Omental fat pad (tissue), 4 donors: ENCODE data around the gene C15orf61. TPM values are rescaled to one million over a fixed set of nuclear protein-coding genes. Genes with fewer than 3 reads are reported as not detected.
A peak's percentile ranks its signal among the peaks of the same experiment; 100 is the strongest.

Experiments
- ATAC-seq: fragments of 150-250 bp; one replicate; pipeline ENCODE4 v1.9.1; 2016; ENCODE audit warnings: mild to moderate bottlenecking, moderate library complexity; ENCODE audit not compliant: low FRiP score
- DNase-seq: peaks from one replicate; pipeline ENCODE4 v3.0.0-alpha.2; 2019; ENCODE audit warnings: low spot score
- total RNA-seq, 4 donors: library from RNA; depleted of rRNA; stranded (reverse); fragments of >200 nt; gene quantifications; one replicate each; pipeline ENCODE4 v1.1.0, GENCODE V29; 2016
- TF ChIP-seq, protein P1 (sequence below), 3 donors: fragments of 450-650 bp; IDR thresholded peaks; one replicate each; pipeline ENCODE4 v1.5.1; 2016 to 2017; ENCODE audit warnings: antibody characterized with exemption in 3 of 3, mild to moderate bottlenecking in 3 of 3, moderate library complexity in 2 of 3

The C15orf61 gene
- total RNA-seq: 10 to 100 TPM in 1 of 4 donors, 1 to 10 TPM in 3; 3.8 to 12.1 (median 6.3) TPM

GRCh38 chr15:67521029-67521782 lies at the start of gene C15orf61:
TSS of gene C15orf61 (plus strand) at chr15:67521131. CDS start at chr15:67521249, 118 bp downstream.
- ATAC-seq: peak; percentile 93
- peak; percentile 40 for DNase-seq
- TF ChIP-seq, protein P1, sequence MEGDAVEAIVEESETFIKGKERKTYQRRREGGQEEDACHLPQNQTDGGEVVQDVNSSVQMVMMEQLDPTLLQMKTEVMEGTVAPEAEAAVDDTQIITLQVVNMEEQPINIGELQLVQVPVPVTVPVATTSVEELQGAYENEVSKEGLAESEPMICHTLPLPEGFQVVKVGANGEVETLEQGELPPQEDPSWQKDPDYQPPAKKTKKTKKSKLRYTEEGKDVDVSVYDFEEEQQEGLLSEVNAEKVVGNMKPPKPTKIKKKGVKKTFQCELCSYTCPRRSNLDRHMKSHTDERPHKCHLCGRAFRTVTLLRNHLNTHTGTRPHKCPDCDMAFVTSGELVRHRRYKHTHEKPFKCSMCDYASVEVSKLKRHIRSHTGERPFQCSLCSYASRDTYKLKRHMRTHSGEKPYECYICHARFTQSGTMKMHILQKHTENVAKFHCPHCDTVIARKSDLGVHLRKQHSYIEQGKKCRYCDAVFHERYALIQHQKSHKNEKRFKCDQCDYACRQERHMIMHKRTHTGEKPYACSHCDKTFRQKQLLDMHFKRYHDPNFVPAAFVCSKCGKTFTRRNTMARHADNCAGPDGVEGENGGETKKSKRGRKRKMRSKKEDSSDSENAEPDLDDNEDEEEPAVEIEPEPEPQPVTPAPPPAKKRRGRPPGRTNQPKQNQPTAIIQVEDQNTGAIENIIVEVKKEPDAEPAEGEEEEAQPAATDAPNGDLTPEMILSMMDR (IDR thresholded peaks at IDR 0.05): no peak

DNA sequence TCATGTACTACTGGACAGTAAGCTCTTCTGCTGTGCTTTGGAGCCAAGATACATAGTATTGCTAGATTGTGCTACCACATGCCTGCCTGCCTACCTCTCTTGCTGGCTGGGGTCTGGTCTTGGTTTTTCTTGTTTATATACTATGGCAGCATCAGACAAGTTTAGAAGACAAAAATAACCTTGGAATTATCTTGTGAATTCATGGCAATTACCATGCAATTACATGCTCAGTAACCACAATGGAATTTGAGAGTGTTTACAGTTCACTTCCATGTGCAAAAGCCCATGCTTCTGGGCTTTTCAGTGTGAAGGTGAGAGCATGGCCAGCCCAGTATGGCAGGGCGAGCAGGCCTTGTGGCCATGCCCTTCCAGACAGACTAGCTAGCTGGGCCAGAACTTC lies 48.0 kb upstream of the C15orf61 start:
- DNase-seq (no peak), ATAC-seq (no peak)
- TF ChIP-seq, protein P1 (IDR thresholded peaks at IDR 0.05): no peak

DNA sequence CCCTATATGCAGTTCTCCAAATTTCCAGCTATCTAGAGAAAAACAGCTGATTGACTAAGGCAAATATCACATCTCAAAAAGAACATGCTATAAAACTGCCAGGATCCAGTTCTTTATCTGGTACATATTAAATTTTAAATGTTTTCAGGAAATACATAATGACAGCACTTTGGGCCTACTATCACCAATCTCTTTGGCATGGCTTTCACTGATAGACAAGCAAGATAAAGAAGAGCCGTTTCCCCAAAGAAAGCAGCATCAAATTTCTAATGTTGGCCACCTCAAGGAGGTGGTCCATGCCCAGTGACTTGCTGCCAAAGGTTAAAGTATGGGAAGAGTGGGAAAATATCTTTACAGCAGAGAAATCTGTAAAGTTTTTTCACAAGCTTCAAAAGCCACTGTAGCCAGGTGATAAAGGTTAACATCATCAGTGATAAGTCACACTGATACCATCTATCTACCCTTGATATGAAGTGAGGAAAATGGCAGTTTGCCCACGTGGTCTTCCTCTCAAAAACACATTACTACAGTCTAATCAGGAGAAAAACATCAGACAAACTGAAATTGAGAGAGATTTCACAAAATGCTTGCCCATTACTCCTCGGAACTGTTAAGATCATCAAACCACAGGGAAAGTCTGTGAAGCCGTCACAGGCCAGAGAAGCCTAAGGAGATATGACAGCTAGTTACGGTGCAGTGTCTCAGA lies 46.4 kb upstream of the C15orf61 start:
- no peak for DNase-seq
- TF ChIP-seq, protein P1 (IDR thresholded peaks at IDR 0.05): no peak
- no peak for ATAC-seq

DNA sequence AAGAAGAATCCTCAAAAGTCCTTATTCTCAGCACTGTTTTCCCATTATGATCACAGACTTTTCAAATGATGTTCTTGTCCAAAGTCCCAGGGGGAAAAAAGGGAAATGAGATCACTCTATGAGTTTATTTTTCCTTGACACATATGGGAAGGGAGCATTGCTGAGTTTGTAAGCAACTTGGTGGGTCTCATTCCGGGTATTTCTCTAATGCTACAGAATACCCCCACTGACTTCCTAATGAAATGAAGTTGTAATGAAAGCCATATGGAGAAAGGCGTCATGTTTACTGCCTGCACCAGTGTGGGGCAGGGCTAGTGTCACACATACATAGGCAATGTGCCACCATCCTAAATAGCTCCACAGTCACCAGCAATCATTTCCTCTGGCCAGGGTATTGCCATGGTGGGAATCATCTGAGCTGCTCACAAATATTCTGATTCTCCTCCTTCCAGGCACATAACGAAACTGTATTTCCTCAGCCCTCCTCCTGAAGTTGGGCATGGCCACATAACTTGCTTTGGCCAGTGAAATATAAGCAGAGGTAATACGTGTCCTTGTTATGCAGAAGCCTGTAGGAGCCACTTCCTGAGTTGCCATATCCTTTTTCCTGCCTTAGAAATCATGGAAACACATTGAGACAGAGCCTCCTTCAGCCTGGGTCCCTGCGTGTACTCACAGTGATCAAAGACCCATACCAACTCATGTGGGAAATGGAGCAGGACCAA lies 41.0 kb upstream of the C15orf61 start:
- TF ChIP-seq, protein P1 (IDR thresholded peaks at IDR 0.05): no peak
- ATAC-seq: no peak
- DNase-seq: no peak

DNA sequence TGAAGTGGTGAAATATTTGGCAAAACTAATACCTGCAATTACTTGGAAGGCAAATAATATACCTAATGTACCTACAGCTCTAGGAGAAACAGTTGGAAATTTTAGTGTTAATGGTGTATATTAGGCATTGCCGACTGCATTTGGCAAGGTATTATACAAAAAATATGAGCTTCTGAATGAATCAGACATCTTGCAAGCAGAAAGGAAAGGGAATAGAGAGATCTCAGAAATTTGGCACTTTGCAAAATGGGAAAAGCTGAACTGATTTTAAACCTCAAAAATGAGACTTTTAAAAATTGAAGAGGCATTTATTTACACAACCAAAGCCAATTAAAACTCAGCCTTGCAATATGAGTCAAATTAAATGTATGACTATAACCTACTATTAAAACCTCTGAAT lies 40.2 kb upstream of the C15orf61 start:
- ATAC-seq (no peak), DNase-seq (no peak)
- TF ChIP-seq, protein P1 (IDR thresholded peaks at IDR 0.05): no peak

DNA sequence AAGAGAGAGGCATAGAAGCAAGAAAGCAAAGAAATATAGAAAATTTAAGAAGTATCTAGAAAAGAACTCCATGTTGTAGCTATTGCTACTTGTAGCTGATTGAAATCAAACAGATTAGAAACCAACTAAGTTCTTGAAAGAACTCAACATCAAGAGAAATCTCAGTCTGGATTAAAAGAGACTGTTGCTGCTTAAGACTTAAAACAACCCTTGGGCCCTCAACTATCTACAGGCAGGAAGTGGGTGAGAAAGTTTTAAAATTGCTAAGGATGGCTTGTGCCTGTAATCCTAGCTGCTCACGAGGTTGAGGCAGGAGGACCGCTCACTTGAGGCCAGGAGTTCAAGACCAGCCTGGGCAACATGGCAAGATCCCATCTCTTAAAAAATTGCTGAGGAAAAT lies 39.3 kb upstream of the C15orf61 start:
- ATAC-seq (no peak), DNase-seq (no peak)
- TF ChIP-seq, protein P1 (IDR thresholded peaks at IDR 0.05): no peak
